ENCODE results near the gene MAGI3.

The MAGI3 gene

DNA sequence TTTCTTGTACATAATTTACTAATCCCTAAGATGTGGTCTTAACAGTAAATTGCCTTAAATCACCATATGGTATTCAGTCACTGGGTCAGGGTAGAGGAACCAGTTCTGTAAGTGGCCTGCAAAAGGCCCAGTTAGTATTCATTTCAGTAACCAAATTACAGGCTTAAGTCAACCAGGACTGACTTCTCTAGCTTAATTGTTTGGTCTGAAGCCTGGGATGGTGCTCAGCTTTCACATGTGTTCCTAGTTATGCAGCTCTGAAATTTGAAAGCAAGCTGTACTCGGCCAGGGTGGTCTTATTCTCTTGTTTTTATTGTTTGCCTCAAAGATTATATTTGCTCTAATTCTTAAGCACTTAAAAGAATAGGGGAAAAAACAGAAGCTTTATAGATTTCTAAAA is 144.6 kb downstream of the MAGI3 start:
- Histone ChIP-seq H3K4me1 (ENCODE audit: low read length) (no peaks in the 10 kb centered on the region), H3K36me3 (replicated peaks; ENCODE audit: low read depth, low read length) (no peaks in the 10 kb centered on the region), H4K20me1 (ENCODE audit: insufficient read depth, low read length) (no peaks in the 10 kb centered on the region), H3K4me3 (ENCODE audit: low read length) (no peak overlapping the region), H3K27ac (ENCODE audit: low read length) (no peak overlapping the region), H3K9me3 (ENCODE audit: insufficient read depth, low read length) (no peaks in the 10 kb centered on the region), H3K27me3 (ENCODE audit: low read depth, low read length) (no peaks in the 10 kb centered on the region), H3K79me2 (ENCODE audit: low read length) (no peaks in the 10 kb centered on the region), H2AFZ (ENCODE audit: low read depth, low read length) (no peak overlapping the region), H3K4me2 (ENCODE audit: low read length) (no peak overlapping the region), H3K9ac (ENCODE audit: low read length) (no peak overlapping the region)
- TF ChIP-seq, protein P1, sequence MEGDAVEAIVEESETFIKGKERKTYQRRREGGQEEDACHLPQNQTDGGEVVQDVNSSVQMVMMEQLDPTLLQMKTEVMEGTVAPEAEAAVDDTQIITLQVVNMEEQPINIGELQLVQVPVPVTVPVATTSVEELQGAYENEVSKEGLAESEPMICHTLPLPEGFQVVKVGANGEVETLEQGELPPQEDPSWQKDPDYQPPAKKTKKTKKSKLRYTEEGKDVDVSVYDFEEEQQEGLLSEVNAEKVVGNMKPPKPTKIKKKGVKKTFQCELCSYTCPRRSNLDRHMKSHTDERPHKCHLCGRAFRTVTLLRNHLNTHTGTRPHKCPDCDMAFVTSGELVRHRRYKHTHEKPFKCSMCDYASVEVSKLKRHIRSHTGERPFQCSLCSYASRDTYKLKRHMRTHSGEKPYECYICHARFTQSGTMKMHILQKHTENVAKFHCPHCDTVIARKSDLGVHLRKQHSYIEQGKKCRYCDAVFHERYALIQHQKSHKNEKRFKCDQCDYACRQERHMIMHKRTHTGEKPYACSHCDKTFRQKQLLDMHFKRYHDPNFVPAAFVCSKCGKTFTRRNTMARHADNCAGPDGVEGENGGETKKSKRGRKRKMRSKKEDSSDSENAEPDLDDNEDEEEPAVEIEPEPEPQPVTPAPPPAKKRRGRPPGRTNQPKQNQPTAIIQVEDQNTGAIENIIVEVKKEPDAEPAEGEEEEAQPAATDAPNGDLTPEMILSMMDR (IDR thresholded peaks at IDR 0.05; ENCODE audit: low read depth, low read length): no peak
- no peak for TF ChIP-seq EZH2phosphoT487 (IDR thresholded peaks at IDR 0.05; ENCODE audit: low read depth)

GRCh38 chr1:113536182-113536780 is 146.0 kb downstream of the MAGI3 start:
- no peaks in the 10 kb centered on the region for H4K20me1 ChIP-seq (ENCODE audit: insufficient read depth, low read length)
- H3K9ac ChIP-seq (ENCODE audit: low read length): no peak overlapping the region
- no peak overlapping the region for H3K4me2 ChIP-seq (ENCODE audit: low read length)
- H3K4me1 ChIP-seq (ENCODE audit: low read length): no peaks in the 10 kb centered on the region
- TF ChIP-seq EZH2phosphoT487 (IDR thresholded peaks at IDR 0.05; ENCODE audit: low read depth): no peak
- TF ChIP-seq, protein P1 (IDR thresholded peaks at IDR 0.05; ENCODE audit: low read depth, low read length): no peak
- no peak overlapping the region for H2AFZ ChIP-seq (ENCODE audit: low read depth, low read length)
- H3K79me2 ChIP-seq (ENCODE audit: low read length): no peaks in the 10 kb centered on the region
- no peaks in the 10 kb centered on the region for H3K27me3 ChIP-seq (ENCODE audit: low read depth, low read length)
- H3K27ac ChIP-seq (ENCODE audit: low read length): no peak overlapping the region
- H3K4me3 ChIP-seq (ENCODE audit: low read length): no peak overlapping the region
- no peaks in the 10 kb centered on the region for H3K9me3 ChIP-seq (ENCODE audit: insufficient read depth, low read length)
- no peaks in the 10 kb centered on the region for H3K36me3 ChIP-seq (replicated peaks; ENCODE audit: low read depth, low read length)

- Histone ChIP-seq H3K79me2 (ENCODE audit: low read length) (no peaks in the 10 kb centered on the region), H3K4me3 (ENCODE audit: low read length) (no peak overlapping the region), H4K20me1 (ENCODE audit: insufficient read depth, low read length) (no peaks in the 10 kb centered on the region), H3K9ac (ENCODE audit: low read length) (no peak overlapping the region), H3K4me1 (ENCODE audit: low read length) (no peaks in the 10 kb centered on the region), H3K4me2 (ENCODE audit: low read length) (no peak overlapping the region), H3K27me3 (ENCODE audit: low read depth, low read length) (no peaks in the 10 kb centered on the region), H3K36me3 (replicated peaks; ENCODE audit: low read depth, low read length) (no peaks in the 10 kb centered on the region), H3K9me3 (ENCODE audit: insufficient read depth, low read length) (no peaks in the 10 kb centered on the region), H2AFZ (ENCODE audit: low read depth, low read length) (no peak overlapping the region), H3K27ac (ENCODE audit: low read length) (no peak overlapping the region)
- TF ChIP-seq EZH2phosphoT487 (IDR thresholded peaks at IDR 0.05; ENCODE audit: low read depth): no peak
Measured at GRCh38 chr1:113538225-113538624, 147.9 kb downstream of the MAGI3 start.

DNA sequence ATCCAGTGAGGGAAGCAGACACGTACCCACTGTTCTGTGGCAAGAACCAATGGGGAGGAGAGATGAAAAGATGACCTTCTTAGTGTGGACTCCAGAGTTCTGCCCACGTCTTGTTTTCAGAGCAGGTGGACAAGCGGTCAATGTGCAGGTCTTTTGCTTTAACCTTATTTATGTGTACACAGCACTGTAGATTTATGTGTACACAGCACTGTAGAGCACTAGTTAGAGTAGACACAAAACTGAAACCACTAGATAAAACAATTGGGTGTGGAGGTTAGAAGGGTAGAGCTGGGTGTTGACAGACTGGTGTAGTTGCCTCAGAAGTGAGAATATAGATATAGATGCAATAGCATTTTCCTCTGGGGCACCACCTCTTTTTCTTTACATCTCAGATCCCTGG is 150.0 kb downstream of the MAGI3 start:
- Histone ChIP-seq H3K4me2 (ENCODE audit: low read length) (no peak overlapping the region), H3K9me3 (ENCODE audit: insufficient read depth, low read length) (no peaks in the 10 kb centered on the region), H4K20me1 (ENCODE audit: insufficient read depth, low read length) (no peaks in the 10 kb centered on the region), H3K4me1 (ENCODE audit: low read length) (no peaks in the 10 kb centered on the region), H3K79me2 (ENCODE audit: low read length) (no peaks in the 10 kb centered on the region), H3K4me3 (ENCODE audit: low read length) (no peak overlapping the region), H3K27ac (ENCODE audit: low read length) (no peak overlapping the region), H3K36me3 (replicated peaks; ENCODE audit: low read depth, low read length) (no peaks in the 10 kb centered on the region), H2AFZ (ENCODE audit: low read depth, low read length) (no peak overlapping the region), H3K27me3 (ENCODE audit: low read depth, low read length) (no peaks in the 10 kb centered on the region), H3K9ac (ENCODE audit: low read length) (no peak overlapping the region)
- no peak for TF ChIP-seq EZH2phosphoT487 (IDR thresholded peaks at IDR 0.05; ENCODE audit: low read depth)
- TF ChIP-seq, protein P1 (IDR thresholded peaks at IDR 0.05; ENCODE audit: low read depth, low read length): no peak

Measured in OCI-LY3 (cell line).